CD4-positive, alpha-beta T cell (primary cell): ENCODE measurements around the gene RFC5. TPM values are rescaled to one million over a fixed set of nuclear protein-coding genes. Genes with fewer than 3 reads are reported as not detected.

ENCODE experiments used
- ATAC-seq: fragments of 200-7000 bp; cut with Tn5 transposase; one replicate; pipeline ENCODE4 v1.10.0; 2022; ENCODE audit warnings: mild to moderate bottlenecking; ENCODE audit not compliant: poor library complexity
- CTCF ChIA-PET: fragments of 350-600 bp; sonication (Branson Sonifier 250); formaldehyde crosslinking; loops from one replicate; lab custom pipeline; 2021; ENCODE audit warnings: antibody characterized with exemption, inconsistent platforms; lab: Charles Lee
- POLR2A ChIA-PET: fragments of 350-600 bp; sonication (Branson Sonifier 250); formaldehyde crosslinking; loops from one replicate; lab custom pipeline; 2021; ENCODE audit warnings: antibody characterized with exemption, inconsistent platforms; lab: Charles Lee
- DNase-seq, 14 experiments: peaks; one replicate each; pipeline ENCODE4 v3.0.0-alpha.2; 2013 to 2020; ENCODE audit warnings: mixed read lengths in 2 of 14
- H3K27ac ChIP-seq, 2 donors: one replicate each; pipeline versions ENCODE4 v1.5.1 to v1.7.0; 2013; ENCODE audit warnings: low read length in 2 of 2, low read depth in 1 of 2, mild to moderate bottlenecking in 1 of 2
- H3K27me3 ChIP-seq, 2 experiments: 1 replicate in 1 of 2; 2 replicates in 1 of 2; pipeline versions ENCODE4 v1.6.1 to v1.7.0; 2013; ENCODE audit warnings: low read length in 2 of 2, control low read depth in 1 of 2, mild to moderate bottlenecking in 1 of 2, moderate library complexity in 1 of 2; ENCODE audit not compliant: insufficient read depth in 2 of 2, control insufficient read depth in 1 of 2
- H3K36me3 ChIP-seq: one replicate; pipeline ENCODE4 v1.6.1; 2013; ENCODE audit warnings: low read length, control low read depth; ENCODE audit not compliant: insufficient read depth
- H3K4me1 ChIP-seq: one replicate; pipeline ENCODE4 v1.6.1; 2013; ENCODE audit warnings: low read length, control low read depth; ENCODE audit not compliant: insufficient read depth
- H3K4me3 ChIP-seq: one replicate; pipeline ENCODE4 v1.5.1; 2013; ENCODE audit warnings: mild to moderate bottlenecking, low read length, moderate library complexity
- H3K9me3 ChIP-seq, 2 experiments: 1 replicate in 1 of 2; 2 replicates in 1 of 2; pipeline versions ENCODE4 v1.6.1 to v1.7.0; 2013; ENCODE audit warnings: low read length in 2 of 2, mild to moderate bottlenecking in 2 of 2, control low read depth in 1 of 2, moderate library complexity in 1 of 2; ENCODE audit not compliant: control insufficient read depth in 1 of 2, insufficient read depth in 1 of 2
- H3K27ac Mint-ChIP-seq: one replicate; pipeline ENCODE4 v1.8.0; 2020; ENCODE audit warnings: mixed read lengths
- H3K27me3 Mint-ChIP-seq: one replicate; pipeline ENCODE4 v1.8.0; 2021; ENCODE audit warnings: mixed read lengths
- H3K36me3 Mint-ChIP-seq: one replicate; pipeline ENCODE4 v1.8.0; 2021; ENCODE audit warnings: low read depth, mixed read lengths
- H3K4me1 Mint-ChIP-seq: one replicate; pipeline ENCODE4 v1.8.0; 2021; ENCODE audit warnings: low read depth, mixed read lengths
- H3K4me3 Mint-ChIP-seq: one replicate; pipeline ENCODE4 v1.8.0; 2020; ENCODE audit warnings: mild to moderate bottlenecking, mixed read lengths
- H3K9me3 Mint-ChIP-seq: one replicate; pipeline ENCODE4 v1.8.0; 2020; ENCODE audit warnings: mixed read lengths
- intact Hi-C, 2 experiments: fragments of 100-400 bp; cut with DNase I in 1 of 2; cut with micrococcal nuclease in 1 of 2; formaldehyde crosslinking; loops; one replicate each; pipeline versions ENCODE4 v1.15.1 to v1.9.0; 2023 to 2025; cut with DNase I, micrococcal nuclease
- total RNA-seq, 174 experiments: library from RNA in 2 of 174; stranded (reverse) in 2 of 174; gene quantifications; one replicate each; pipeline ENCODE4 v1.2.3 and lab custom pipeline; 2021 to 2026
- TF ChIP-seq, protein P1 (sequence below): fragments of 200-600 bp; IDR thresholded peaks from one replicate; pipeline ENCODE4 v1.8.0; 2022; ENCODE audit warnings: antibody characterized with exemption, mild to moderate bottlenecking

RFC5 gene
- total RNA-seq, 2 experiments from 2014 or later: 8.7 to 9.1 TPM

DNA sequence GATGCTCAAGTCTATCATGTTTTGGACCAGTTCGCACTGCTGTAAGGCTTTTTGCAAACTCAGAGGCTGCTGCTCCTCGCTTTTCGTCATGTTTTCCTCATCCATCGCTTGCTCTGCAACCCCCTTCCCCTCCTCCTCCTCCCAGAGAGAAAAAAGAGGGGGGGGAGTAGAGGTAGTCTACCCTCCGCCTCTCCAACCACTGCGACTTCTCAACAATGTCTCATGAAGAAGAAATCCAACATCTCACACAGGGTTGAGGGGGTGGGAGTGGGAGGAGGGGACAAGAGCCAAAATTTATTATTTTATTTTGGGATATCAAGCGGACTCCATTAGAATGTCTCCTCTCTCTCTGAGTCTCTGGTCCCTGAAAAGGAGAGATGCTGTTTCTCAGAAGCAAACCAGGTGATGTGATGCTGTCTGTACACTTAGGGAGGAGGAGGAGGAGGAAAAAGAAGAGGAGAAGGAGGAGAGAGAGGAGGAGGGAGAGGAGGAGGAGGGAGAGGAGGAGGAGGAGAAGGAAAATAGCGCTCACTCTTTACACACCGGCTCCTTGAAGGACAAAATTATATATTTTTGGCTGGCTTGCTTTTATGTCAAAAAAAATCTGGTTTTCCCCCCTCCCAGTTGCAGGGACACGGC is 48.2 kb upstream of the RFC5 start:
- Mint-ChIP-seq H3K9me3 (peaks cover 3% of the 10 kb centered on the region), H3K4me3 (peak overlapping the region; percentile 78), H3K4me1 (peaks cover 5% of the 10 kb centered on the region), H3K27me3 (peaks cover 68% of the 10 kb centered on the region), H3K27ac (no peak overlapping the region), H3K36me3 (no peaks in the 10 kb centered on the region)
- ChIA-PET CTCF (no interaction called here), POLR2A (interaction anchor here (1.5 kb wide), 1 partner anchor 408 kb away, joined by 3 read pairs; the partner anchor contains the start of gene SUDS3)
- DNase-seq: no peak
- ATAC-seq: no peak
- Histone ChIP-seq H3K9me3 (peaks cover 11 to 12% of the 10 kb centered on the region in 2 experiments), H3K36me3 (no peaks in the 10 kb centered on the region), H3K27me3 (peaks cover 31 to 43% of the 10 kb centered on the region in 2 experiments), H3K4me3 (peak overlapping the region; percentile 34), H3K27ac (no peak overlapping the region), H3K4me1 (peaks cover 10% of the 10 kb centered on the region)
- intact Hi-C loops: no loop called here
- TF ChIP-seq, protein P1, sequence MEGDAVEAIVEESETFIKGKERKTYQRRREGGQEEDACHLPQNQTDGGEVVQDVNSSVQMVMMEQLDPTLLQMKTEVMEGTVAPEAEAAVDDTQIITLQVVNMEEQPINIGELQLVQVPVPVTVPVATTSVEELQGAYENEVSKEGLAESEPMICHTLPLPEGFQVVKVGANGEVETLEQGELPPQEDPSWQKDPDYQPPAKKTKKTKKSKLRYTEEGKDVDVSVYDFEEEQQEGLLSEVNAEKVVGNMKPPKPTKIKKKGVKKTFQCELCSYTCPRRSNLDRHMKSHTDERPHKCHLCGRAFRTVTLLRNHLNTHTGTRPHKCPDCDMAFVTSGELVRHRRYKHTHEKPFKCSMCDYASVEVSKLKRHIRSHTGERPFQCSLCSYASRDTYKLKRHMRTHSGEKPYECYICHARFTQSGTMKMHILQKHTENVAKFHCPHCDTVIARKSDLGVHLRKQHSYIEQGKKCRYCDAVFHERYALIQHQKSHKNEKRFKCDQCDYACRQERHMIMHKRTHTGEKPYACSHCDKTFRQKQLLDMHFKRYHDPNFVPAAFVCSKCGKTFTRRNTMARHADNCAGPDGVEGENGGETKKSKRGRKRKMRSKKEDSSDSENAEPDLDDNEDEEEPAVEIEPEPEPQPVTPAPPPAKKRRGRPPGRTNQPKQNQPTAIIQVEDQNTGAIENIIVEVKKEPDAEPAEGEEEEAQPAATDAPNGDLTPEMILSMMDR: no peak

DNA sequence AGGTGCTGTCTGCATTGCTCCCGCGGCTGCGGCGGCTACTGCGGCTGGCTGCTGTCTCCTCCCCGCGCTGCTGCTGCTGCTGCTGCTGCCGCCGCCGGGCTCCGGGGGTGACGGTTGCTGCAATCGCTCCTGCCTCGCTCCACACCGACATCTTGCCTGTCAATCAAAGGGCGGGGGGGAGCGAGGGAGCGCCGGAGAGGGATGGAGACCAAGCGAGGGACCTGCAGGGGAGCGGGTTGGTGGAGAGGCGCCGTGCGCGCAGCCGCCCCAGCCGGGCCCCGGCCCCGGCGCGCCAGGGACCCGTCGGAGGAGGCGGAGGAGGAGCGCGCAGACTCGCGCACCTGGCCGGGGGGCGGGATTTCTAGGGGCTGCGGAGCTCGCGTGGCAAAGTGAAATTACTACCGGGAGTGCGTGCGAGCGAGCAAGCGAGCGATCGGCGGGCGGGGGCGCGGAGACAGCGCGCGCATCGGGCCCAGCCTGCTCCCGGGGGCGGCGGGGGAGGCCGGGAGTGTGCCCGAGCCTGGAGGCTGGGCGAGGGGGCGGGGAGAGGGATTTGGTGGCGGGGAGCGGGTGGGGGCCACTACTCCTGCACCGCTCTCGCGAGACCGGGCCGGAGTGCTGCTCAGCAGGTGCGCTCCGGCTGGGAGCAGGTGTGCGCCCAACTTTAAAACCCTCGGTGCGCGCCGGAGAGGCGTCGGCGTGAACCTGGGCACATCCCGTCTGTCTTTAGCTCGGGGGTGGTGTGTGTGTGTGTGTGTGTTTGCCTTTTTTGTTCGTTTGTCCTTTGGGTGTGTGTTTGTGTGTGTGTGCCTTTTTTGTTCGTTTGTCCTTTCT is 47.5 kb upstream of the RFC5 start, which contains the start of gene KSR2:
Gene KSR2, minus strand, starts transcription at position 165 of the 834 bp plus-strand sequence. CDS start 735 bp downstream, outside the sequence.
- Mint-ChIP-seq H3K9me3 (peaks cover 3% of the 10 kb centered on the region), H3K4me3 (peak within 1 kb of the TSS; percentile 80), H3K4me1 (peaks cover 5% of the 10 kb centered on the region), H3K36me3 (no peaks in the 10 kb centered on the region), H3K27me3 (peaks cover 68% of the 10 kb centered on the region), H3K27ac (no peak within 1 kb of the TSS)
- no peak within 1 kb of the TSS for H3K27ac ChIP-seq
- CTCF ChIA-PET: no interaction called here
- peak; percentile 83 for ATAC-seq
- no peaks in the 10 kb centered on the region for H3K36me3 ChIP-seq
- intact Hi-C loops: no loop called here
- peak; percentile 1 to 73 (median 28) for DNase-seq
- H3K9me3 ChIP-seq: peaks cover 11 to 12% of the 10 kb centered on the region in 2 experiments
- peaks cover 31 to 42% of the 10 kb centered on the region in 2 experiments for H3K27me3 ChIP-seq
- H3K4me3 ChIP-seq: peak within 1 kb of the TSS; percentile 34
- POLR2A ChIA-PET: interaction anchor here (1.5 kb wide), 1 partner anchor 407 kb away, joined by 3 read pairs; the partner anchor contains the start of gene SUDS3
- TF ChIP-seq, protein P1: no peak
- peaks cover 10% of the 10 kb centered on the region for H3K4me1 ChIP-seq

DNA sequence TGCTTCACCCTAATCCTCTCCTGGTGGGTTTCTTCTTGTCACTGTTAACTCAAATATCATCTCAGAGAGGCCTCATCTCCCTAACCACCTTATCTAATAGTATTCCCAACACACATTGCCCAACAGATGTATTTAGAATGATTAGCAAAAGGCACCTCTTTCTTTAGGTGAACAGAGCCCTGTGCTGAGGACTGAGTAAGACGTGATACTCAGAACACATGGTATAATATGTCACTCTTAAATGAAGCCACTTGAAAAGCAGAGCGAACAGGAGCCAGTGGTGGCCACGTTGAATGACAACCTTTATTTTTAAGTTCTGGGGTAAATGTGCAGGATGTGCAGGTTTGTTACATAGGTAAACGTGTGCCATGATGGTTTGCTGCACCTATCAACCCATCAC is 46.2 kb upstream of the RFC5 start:
- POLR2A ChIA-PET: no interaction called here
- Histone ChIP-seq H3K9me3 (peaks cover 11 to 12% of the 10 kb centered on the region in 2 experiments), H3K27me3 (peaks cover 36 to 42% of the 10 kb centered on the region in 2 experiments), H3K4me1 (peaks cover 10% of the 10 kb centered on the region), H3K27ac (no peak overlapping the region), H3K4me3 (no peak overlapping the region), H3K36me3 (no peaks in the 10 kb centered on the region)
- DNase-seq (no peak), ATAC-seq (no peak)
- intact Hi-C loops: no loop called here
- H3K4me3 Mint-ChIP-seq: no peak overlapping the region
- peaks cover 60% of the 10 kb centered on the region for H3K27me3 Mint-ChIP-seq
- H3K4me1 Mint-ChIP-seq: peaks cover 5% of the 10 kb centered on the region
- TF ChIP-seq, protein P1: no peak
- H3K27ac Mint-ChIP-seq: no peak overlapping the region
- CTCF ChIA-PET: no interaction called here
- H3K36me3 Mint-ChIP-seq: no peaks in the 10 kb centered on the region
- H3K9me3 Mint-ChIP-seq: peaks cover 3% of the 10 kb centered on the region
